SK-N-SH (cell line): ENCODE measurements around the gene GRB10.

Experiments used
- TAF1 ChIP-seq: IDR thresholded peaks from 2 replicates; pipeline ENCODE4 v1.6.1; 2012; ENCODE audit warnings: low read depth, mild to moderate bottlenecking, low read length, moderate library complexity, borderline replicate concordance
- TEAD4 ChIP-seq: IDR thresholded peaks from 2 replicates; pipeline ENCODE4 v1.4.0; 2012; ENCODE audit warnings: mild to moderate bottlenecking, borderline replicate concordance; ENCODE audit not compliant: insufficient read depth
- USF2 ChIP-seq: fragments of 150-350 bp; IDR thresholded peaks from 2 replicates; pipeline ENCODE4 v1.6.1; 2017; ENCODE audit warnings: antibody characterized with exemption, low read length, low read depth, borderline replicate concordance
- TF ChIP-seq, protein P1 (sequence below): fragments of 200-600 bp; sonication (generic); IDR thresholded peaks from 2 replicates; pipeline ENCODE4 v1.6.1; 2017; ENCODE audit warnings: antibody characterized with exemption, mild to moderate bottlenecking, moderate library complexity

- TF ChIP-seq, protein P1, sequence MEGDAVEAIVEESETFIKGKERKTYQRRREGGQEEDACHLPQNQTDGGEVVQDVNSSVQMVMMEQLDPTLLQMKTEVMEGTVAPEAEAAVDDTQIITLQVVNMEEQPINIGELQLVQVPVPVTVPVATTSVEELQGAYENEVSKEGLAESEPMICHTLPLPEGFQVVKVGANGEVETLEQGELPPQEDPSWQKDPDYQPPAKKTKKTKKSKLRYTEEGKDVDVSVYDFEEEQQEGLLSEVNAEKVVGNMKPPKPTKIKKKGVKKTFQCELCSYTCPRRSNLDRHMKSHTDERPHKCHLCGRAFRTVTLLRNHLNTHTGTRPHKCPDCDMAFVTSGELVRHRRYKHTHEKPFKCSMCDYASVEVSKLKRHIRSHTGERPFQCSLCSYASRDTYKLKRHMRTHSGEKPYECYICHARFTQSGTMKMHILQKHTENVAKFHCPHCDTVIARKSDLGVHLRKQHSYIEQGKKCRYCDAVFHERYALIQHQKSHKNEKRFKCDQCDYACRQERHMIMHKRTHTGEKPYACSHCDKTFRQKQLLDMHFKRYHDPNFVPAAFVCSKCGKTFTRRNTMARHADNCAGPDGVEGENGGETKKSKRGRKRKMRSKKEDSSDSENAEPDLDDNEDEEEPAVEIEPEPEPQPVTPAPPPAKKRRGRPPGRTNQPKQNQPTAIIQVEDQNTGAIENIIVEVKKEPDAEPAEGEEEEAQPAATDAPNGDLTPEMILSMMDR: no peak
- TF ChIP-seq TAF1 (no peak), TEAD4 (no peak), USF2 (no peak)
Measured at GRCh38 chr7:50762337-50762736, 20.4 kb downstream of the GRB10 start.
